Measurements from ENCODE around the gene ST14. TPM values are rescaled to one million over a fixed set of nuclear protein-coding genes. Genes with fewer than 3 reads are reported as not detected.

The ST14 gene
- total RNA-seq, 3 donors from 2014 or later (not counting 1 experiment from before 2014, with no cell fraction given): 0.61 to 1.9 (median 1.0) TPM

DNA sequence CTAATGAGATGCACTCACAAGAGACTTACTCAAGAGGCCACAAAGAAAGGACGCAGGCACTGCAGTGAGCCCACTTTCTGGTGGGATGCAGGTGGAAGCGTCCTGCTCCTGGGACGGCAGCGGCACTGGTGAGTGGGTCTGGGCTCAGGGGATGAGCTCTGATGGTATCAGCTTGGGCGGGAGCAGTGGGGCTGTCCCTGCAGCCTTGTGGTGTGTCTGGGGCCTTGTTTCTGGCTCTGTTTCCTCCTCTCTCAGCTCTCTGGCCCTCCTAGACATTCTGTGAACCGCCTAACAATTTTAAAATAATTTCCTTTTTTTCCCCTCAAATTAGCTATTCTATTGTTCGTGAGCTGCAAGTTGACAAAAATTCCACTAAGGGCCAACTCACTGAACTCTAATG, 8.8 kb upstream of the ST14 start:
- DNase-seq (no peak), ATAC-seq (no peak)
- Histone ChIP-seq H3K4me1 (ENCODE audit: control insufficient read depth, insufficient read depth, low read length) (peaks cover 20% of the 10 kb centered on the region), H3K36me3 (ENCODE audit: control insufficient read depth, insufficient read depth, low read length) (no peaks in the 10 kb centered on the region), H3K27me3 (ENCODE audit: control insufficient read depth, insufficient read depth, low read length) (no peaks in the 10 kb centered on the region), H3K9me3 (ENCODE audit: control insufficient read depth, insufficient read depth, low read length) (no peaks in the 10 kb centered on the region), H3K4me3 (ENCODE audit: low read length) (no peak overlapping the region), H3K27ac (ENCODE audit: low read length) (no peak overlapping the region)
- H3K36me3 Mint-ChIP-seq: no peaks in the 10 kb centered on the region
- no peaks in the 10 kb centered on the region for H3K27me3 Mint-ChIP-seq (ENCODE audit: low read depth in 2 of 2)
- 69% methylated on average over 6 of the region's 7 CpGs for whole genome bisulfite sequencing (ENCODE audit: insufficient coverage)
- peak overlapping the region; percentile 26 for H3K4me3 Mint-ChIP-seq
- H3K9me3 Mint-ChIP-seq: no peaks in the 10 kb centered on the region
- peaks cover 27 to 28% of the 10 kb centered on the region in 2 donors for H3K4me1 Mint-ChIP-seq
- no peak overlapping the region for H3K27ac Mint-ChIP-seq
- TF ChIP-seq, protein P1, sequence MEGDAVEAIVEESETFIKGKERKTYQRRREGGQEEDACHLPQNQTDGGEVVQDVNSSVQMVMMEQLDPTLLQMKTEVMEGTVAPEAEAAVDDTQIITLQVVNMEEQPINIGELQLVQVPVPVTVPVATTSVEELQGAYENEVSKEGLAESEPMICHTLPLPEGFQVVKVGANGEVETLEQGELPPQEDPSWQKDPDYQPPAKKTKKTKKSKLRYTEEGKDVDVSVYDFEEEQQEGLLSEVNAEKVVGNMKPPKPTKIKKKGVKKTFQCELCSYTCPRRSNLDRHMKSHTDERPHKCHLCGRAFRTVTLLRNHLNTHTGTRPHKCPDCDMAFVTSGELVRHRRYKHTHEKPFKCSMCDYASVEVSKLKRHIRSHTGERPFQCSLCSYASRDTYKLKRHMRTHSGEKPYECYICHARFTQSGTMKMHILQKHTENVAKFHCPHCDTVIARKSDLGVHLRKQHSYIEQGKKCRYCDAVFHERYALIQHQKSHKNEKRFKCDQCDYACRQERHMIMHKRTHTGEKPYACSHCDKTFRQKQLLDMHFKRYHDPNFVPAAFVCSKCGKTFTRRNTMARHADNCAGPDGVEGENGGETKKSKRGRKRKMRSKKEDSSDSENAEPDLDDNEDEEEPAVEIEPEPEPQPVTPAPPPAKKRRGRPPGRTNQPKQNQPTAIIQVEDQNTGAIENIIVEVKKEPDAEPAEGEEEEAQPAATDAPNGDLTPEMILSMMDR (IDR thresholded peaks at IDR 0.05): no peak
- intact Hi-C loops (cut with micrococcal nuclease): no loop called here

DNA sequence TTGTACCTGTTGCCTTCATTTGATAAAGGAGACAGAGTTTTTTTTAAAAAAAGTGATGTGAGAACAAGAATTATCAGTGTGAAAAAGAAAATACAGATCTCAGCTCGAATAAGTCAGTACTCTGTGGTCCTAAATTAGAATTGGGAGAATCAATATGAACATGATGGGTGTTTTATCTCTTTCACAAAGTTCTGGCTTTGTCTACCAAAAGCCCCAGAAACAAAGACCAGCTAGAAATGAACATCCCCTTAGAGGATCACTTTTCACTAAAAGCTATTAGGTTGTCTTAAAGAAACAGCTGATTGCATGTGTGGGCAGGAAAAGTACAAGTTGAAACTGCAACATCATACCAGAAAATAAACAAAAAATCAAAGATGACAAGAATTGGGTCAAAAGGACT, 8.4 kb upstream of the ST14 start:
- Mint-ChIP-seq H3K27me3 (ENCODE audit: low read depth in 2 of 2) (no peaks in the 10 kb centered on the region), H3K4me1 (peaks cover 24 to 25% of the 10 kb centered on the region in 2 donors), H3K27ac (no peak overlapping the region), H3K9me3 (no peaks in the 10 kb centered on the region), H3K36me3 (no peaks in the 10 kb centered on the region), H3K4me3 (peak overlapping the region; percentile 26)
- H3K27ac ChIP-seq (ENCODE audit: low read length): no peak overlapping the region
- peaks cover 16% of the 10 kb centered on the region for H3K4me1 ChIP-seq (ENCODE audit: control insufficient read depth, insufficient read depth, low read length)
- ATAC-seq (no peak), DNase-seq (no peak)
- H3K27me3 ChIP-seq (ENCODE audit: control insufficient read depth, insufficient read depth, low read length): no peaks in the 10 kb centered on the region
- no peaks in the 10 kb centered on the region for H3K9me3 ChIP-seq (ENCODE audit: control insufficient read depth, insufficient read depth, low read length)
- H3K36me3 ChIP-seq (ENCODE audit: control insufficient read depth, insufficient read depth, low read length): no peaks in the 10 kb centered on the region
- 100% methylated on average over 1 of the region's 1 CpG for WGBS (ENCODE audit: insufficient coverage)
- H3K4me3 ChIP-seq (ENCODE audit: low read length): no peak overlapping the region
- TF ChIP-seq, protein P1 (IDR thresholded peaks at IDR 0.05): no peak
- intact Hi-C loops (cut with micrococcal nuclease): no loop called here

DNA sequence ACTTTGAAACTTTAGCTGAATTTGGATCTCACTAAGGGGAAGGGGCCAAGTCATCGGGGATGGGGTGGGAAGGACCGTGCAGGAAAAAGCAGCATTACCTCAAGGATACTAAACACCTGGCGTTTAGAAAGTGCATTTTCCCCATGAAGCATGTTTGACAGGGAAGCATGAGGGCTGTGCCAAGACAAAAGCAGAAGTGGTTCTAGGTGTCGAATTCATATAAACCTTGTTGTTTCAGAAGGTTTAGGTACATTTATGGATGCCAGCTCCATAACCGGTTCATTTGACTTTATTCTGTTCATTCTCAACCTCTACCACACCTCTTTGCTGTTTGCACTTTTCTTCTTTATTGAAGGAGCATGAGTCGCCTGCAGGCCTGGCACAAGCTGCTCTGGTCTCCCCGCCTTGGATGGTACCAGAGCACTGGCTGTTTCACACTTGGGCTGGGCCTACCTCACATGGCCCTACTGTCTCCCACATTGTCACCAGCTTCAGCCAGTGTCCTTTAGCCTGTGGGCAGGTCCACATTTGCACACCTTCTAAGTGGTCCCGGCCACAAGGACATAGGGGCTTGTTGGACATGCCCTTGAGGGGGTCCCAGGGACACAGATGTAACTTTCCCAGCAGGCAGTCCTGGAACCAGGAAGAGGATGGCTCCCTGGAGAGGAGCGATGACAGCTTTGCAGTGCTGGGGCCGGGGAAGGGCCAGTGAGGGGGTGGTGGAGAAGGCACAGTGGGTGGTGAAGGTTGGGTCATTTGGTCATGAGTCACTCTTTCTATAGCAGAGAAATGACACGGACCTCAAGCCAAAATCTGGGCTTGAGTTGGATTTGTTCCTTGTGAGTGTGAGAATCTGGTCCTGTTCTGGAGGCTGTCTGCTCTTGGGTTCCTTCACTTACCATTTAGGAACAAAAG, 3.2 kb upstream of the ST14 start:
- Histone ChIP-seq H3K27me3 (ENCODE audit: control insufficient read depth, insufficient read depth, low read length) (no peaks in the 10 kb centered on the region), H3K27ac (ENCODE audit: low read length) (no peak overlapping the region), H3K9me3 (ENCODE audit: control insufficient read depth, insufficient read depth, low read length) (no peaks in the 10 kb centered on the region), H3K4me3 (ENCODE audit: low read length) (no peak overlapping the region), H3K36me3 (ENCODE audit: control insufficient read depth, insufficient read depth, low read length) (no peaks in the 10 kb centered on the region), H3K4me1 (ENCODE audit: control insufficient read depth, insufficient read depth, low read length) (peaks cover 19% of the 10 kb centered on the region)
- peaks cover 7 to 8% of the 10 kb centered on the region in 2 donors for H3K4me1 Mint-ChIP-seq
- peaks cover 8% of the 10 kb centered on the region for H3K36me3 Mint-ChIP-seq
- H3K27me3 Mint-ChIP-seq (ENCODE audit: low read depth in 2 of 2): peaks cover 25 to 30% of the 10 kb centered on the region in 2 donors
- no peak overlapping the region for H3K4me3 Mint-ChIP-seq
- no peak overlapping the region for H3K27ac Mint-ChIP-seq
- no peak for DNase-seq
- 75% methylated on average over 11 of the region's 11 CpGs for WGBS (ENCODE audit: insufficient coverage)
- ATAC-seq: no peak
- TF ChIP-seq, protein P1 (IDR thresholded peaks at IDR 0.05): no peak
- intact Hi-C loops (cut with micrococcal nuclease): no loop called here
- H3K9me3 Mint-ChIP-seq: no peaks in the 10 kb centered on the region

Data from natural killer cell (primary cell).